ENCODE results near the gene MTUS2. TPM values are rescaled to one million over a fixed set of nuclear protein-coding genes. Genes with fewer than 3 reads are reported as not detected.

The MTUS2 gene
- total and polyA plus RNA-seq, 10 donors, result 0.20 to 3.2 (median 0.85) TPM

DNA sequence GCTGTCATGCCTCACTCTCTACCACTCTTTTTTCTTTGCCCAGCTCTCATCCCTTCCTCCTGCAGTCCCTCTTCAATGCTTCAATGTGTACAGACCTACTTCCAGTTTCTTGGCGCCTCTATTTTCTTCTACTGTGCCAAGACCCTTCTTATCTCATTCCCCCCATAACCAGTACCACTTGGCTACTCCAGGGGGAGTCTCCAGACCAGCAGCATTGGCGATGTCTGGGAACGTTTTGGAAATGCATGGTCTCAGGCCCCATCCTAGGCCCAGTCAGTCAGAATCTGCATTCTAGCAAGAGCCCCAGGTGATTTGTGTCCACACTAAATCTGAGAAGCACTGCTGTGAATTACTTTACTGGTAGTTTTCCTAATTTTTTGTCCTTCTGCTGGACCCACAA is 577.1 kb downstream of the MTUS2 start:
- H3K4me1 ChIP-seq, result no peaks in the 10 kb centered on the region
- 75 to 92% (median 85%) methylated on average over 3 of the region's 3 CpGs for WGBS, 5 donors
- no peaks in the 10 kb centered on the region for H3K36me3 ChIP-seq
- H3K4me3 ChIP-seq, result no peak overlapping the region
- H3K27me3 ChIP-seq (replicated peaks in 1 of 7), result peaks cover 0 to 38% (median 0%) of the 10 kb centered on the region in 7 donors
- no peak overlapping the region for H3K27ac ChIP-seq
- intact Hi-C loops (cut with DNase I; ENCODE audit: low total_unique reads), result no loop called here
- TF ChIP-seq POLR2A (IDR thresholded peaks at IDR 0.05) (no peak), POLR2AphosphoS5 (IDR thresholded peaks at IDR 0.05) (no peak)
- TF ChIP-seq, protein P1, sequence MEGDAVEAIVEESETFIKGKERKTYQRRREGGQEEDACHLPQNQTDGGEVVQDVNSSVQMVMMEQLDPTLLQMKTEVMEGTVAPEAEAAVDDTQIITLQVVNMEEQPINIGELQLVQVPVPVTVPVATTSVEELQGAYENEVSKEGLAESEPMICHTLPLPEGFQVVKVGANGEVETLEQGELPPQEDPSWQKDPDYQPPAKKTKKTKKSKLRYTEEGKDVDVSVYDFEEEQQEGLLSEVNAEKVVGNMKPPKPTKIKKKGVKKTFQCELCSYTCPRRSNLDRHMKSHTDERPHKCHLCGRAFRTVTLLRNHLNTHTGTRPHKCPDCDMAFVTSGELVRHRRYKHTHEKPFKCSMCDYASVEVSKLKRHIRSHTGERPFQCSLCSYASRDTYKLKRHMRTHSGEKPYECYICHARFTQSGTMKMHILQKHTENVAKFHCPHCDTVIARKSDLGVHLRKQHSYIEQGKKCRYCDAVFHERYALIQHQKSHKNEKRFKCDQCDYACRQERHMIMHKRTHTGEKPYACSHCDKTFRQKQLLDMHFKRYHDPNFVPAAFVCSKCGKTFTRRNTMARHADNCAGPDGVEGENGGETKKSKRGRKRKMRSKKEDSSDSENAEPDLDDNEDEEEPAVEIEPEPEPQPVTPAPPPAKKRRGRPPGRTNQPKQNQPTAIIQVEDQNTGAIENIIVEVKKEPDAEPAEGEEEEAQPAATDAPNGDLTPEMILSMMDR (IDR thresholded peaks at IDR 0.05 in 8 of 11, conservative IDR thresholded peaks at IDR 0.05 in 3 of 11), result no peak
- DNase-seq, result no peak
- no peaks in the 10 kb centered on the region for H3K9me3 ChIP-seq

DNA sequence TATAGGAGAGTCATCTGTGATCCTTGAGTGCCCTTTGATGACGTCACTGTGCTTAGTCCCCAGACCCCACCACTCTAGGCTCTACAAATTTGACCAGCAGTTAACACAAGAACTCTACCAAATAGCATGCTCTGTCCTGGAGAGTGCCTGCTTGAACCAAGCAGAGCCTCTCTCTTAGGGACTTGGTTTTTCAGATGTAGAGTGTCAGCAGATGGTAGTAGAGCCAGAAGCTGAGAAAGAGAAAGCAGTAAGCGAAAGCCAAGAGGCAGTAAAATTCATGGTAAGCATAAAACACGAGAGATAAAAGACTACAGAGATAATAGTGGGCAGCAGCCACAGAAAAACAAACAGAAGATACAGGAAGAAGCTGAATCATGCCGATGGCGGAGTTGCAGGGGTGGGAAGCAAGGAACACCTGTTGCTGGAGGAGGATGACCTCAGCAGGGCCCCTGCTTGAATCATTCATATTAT is 582.1 kb downstream of the MTUS2 start:
- DNase-seq, result no peak
- peaks cover 0 to 4% (median 0%) of the 10 kb centered on the region in 7 donors for H3K27me3 ChIP-seq (replicated peaks in 1 of 7)
- WGBS, 5 donors, result 49 to 70% (median 59%) methylated on average over 5 of the region's 5 CpGs
- no peak overlapping the region for H3K4me3 ChIP-seq
- no peaks in the 10 kb centered on the region for H3K4me1 ChIP-seq
- H3K9me3 ChIP-seq, result no peaks in the 10 kb centered on the region
- no peaks in the 10 kb centered on the region for H3K36me3 ChIP-seq
- intact Hi-C loops (cut with DNase I; ENCODE audit: low total_unique reads), result no loop called here
- H3K27ac ChIP-seq, result no peak overlapping the region
- TF ChIP-seq POLR2A (IDR thresholded peaks at IDR 0.05), result no peak
- no peak for TF ChIP-seq POLR2AphosphoS5 (IDR thresholded peaks at IDR 0.05)
- TF ChIP-seq, protein P1 (IDR thresholded peaks at IDR 0.05 in 8 of 11, conservative IDR thresholded peaks at IDR 0.05 in 3 of 11), result no peak

DNA sequence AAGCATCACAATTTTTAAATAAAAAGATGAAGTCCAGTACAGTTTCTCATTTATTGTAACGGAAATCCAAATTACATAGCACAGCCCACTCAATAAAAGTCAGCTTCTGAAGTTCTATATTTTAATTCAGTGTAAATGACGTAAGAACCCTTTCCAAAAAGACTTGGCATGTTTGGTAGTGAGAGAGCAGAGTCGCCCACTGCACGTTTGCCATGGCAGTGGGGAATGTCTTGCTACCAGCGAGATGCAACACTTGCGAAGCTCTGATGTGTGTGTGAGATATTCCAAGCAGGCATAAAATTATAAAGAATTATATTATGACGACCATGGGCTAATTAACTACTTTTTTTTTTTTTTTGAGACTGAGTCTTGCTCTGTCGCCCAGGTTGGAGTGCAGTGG is 585.3 kb downstream of the MTUS2 start:
- no peaks in the 10 kb centered on the region for H3K27me3 ChIP-seq (replicated peaks in 1 of 7)
- WGBS, 5 donors, result 78 to 90% (median 84%) methylated on average over 7 to 8 of the region's 8 CpGs
- TF ChIP-seq POLR2A (IDR thresholded peaks at IDR 0.05) (no peak), POLR2AphosphoS5 (IDR thresholded peaks at IDR 0.05) (no peak)
- TF ChIP-seq, protein P1 (IDR thresholded peaks at IDR 0.05 in 8 of 11, conservative IDR thresholded peaks at IDR 0.05 in 3 of 11), result no peak
- intact Hi-C loops (cut with DNase I; ENCODE audit: low total_unique reads), result no loop called here
- DNase-seq, result no peak
- no peak overlapping the region for H3K27ac ChIP-seq
- no peaks in the 10 kb centered on the region for H3K4me1 ChIP-seq
- no peak overlapping the region for H3K4me3 ChIP-seq
- no peaks in the 10 kb centered on the region for H3K9me3 ChIP-seq
- no peaks in the 10 kb centered on the region for H3K36me3 ChIP-seq

DNA sequence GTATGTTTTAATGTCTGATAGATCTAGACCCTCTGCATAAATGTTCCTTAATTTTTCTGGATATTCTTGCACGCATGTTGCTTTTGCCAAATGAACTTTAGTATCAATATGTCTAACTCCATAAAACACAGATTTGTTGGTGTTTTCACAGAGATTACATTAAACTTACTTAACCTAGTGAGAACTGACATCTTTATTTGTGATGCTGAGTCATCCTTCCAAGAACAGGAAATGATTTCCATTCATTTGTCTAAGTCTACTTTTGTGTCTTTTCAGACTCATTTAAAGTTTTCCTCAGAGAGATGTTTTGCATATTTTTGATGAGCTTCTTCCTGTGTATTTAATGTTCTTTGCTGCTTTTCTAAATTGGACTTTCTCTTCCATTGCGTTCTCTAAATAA is 591.3 kb downstream of the MTUS2 start:
- H3K4me3 ChIP-seq, result no peak overlapping the region
- TF ChIP-seq POLR2AphosphoS5 (IDR thresholded peaks at IDR 0.05) (no peak), POLR2A (IDR thresholded peaks at IDR 0.05) (no peak)
- TF ChIP-seq, protein P1 (IDR thresholded peaks at IDR 0.05 in 8 of 11, conservative IDR thresholded peaks at IDR 0.05 in 3 of 11), result no peak
- WGBS, 5 donors, result 66 to 94% (median 86%) methylated on average over 2 of the region's 2 CpGs
- no peaks in the 10 kb centered on the region for H3K4me1 ChIP-seq
- no peak overlapping the region for H3K27ac ChIP-seq
- no peaks in the 10 kb centered on the region for H3K36me3 ChIP-seq
- peaks cover 0 to 18% (median 11%) of the 10 kb centered on the region in 8 donors for H3K9me3 ChIP-seq
- no peak for DNase-seq
- intact Hi-C loops (cut with DNase I; ENCODE audit: low total_unique reads), result no loop called here
- no peaks in the 10 kb centered on the region for H3K27me3 ChIP-seq (replicated peaks in 1 of 7)
